H1 (cell line): Measurements from ENCODE around the gene MYO3A. TPM values are rescaled to one million over a fixed set of nuclear protein-coding genes. Genes with fewer than 3 reads are reported as not detected.

Source experiments
- CHD7 ChIP-seq: fragments of 300-600 bp; sonication (generic); IDR thresholded peaks from 2 replicates; pipeline ENCODE4 v1.7.1; 2012; ENCODE audit warnings: low read length, moderate library complexity, mild to moderate bottlenecking, inconsistent platforms; ENCODE audit not compliant: insufficient replicate concordance
- EGR1 ChIP-seq: IDR thresholded peaks from 2 replicates; pipeline ENCODE4 v1.6.1; 2011; ENCODE audit warnings: low read depth, low read length, borderline replicate concordance
- EZH2 ChIP-seq: fragments of 200-600 bp; sonication (generic); IDR thresholded peaks from 2 replicates; pipeline ENCODE4 v1.7.1; 2012; ENCODE audit warnings: low read depth, mild to moderate bottlenecking, moderate library complexity, low read length, inconsistent platforms; ENCODE audit not compliant: severe bottlenecking
- FOSL1 ChIP-seq: IDR thresholded peaks from 2 replicates; pipeline ENCODE4 v1.6.1; 2011; ENCODE audit warnings: mild to moderate bottlenecking, low read depth, low read length, moderate library complexity; ENCODE audit not compliant: insufficient read depth
- HDAC6 ChIP-seq: IDR thresholded peaks from one replicate; pipeline ENCODE4 v1.7.1; 2012; ENCODE audit warnings: low read depth, mild to moderate bottlenecking, inconsistent platforms, low read length, moderate library complexity
- KDM4A ChIP-seq: IDR thresholded peaks from one replicate; pipeline ENCODE4 v1.7.1; 2012; ENCODE audit warnings: low read depth, mild to moderate bottlenecking, moderate library complexity, low read length, inconsistent platforms; ENCODE audit not compliant: severe bottlenecking
- POU5F1 ChIP-seq: IDR thresholded peaks from 2 replicates; pipeline ENCODE4 v1.6.1; 2011; ENCODE audit warnings: low read depth, mild to moderate bottlenecking, low read length, moderate library complexity
- RXRA ChIP-seq: IDR thresholded peaks from 2 replicates; pipeline ENCODE4 v1.6.1; 2011; ENCODE audit warnings: low read depth, mild to moderate bottlenecking, low read length, moderate library complexity; ENCODE audit not compliant: insufficient read depth
- SAP30 ChIP-seq: fragments of 300-600 bp; sonication (generic); IDR thresholded peaks from 2 replicates; pipeline ENCODE4 v1.7.1; 2012; ENCODE audit warnings: low read length, moderate library complexity, mild to moderate bottlenecking, inconsistent platforms; ENCODE audit not compliant: insufficient read depth, insufficient replicate concordance
- SIN3A ChIP-seq, 2 experiments: IDR thresholded peaks in 1 of 2; conservative IDR thresholded peaks in 1 of 2; 2 replicates each; pipeline ENCODE4 v1.6.1; 2011 to 2012; ENCODE audit warnings: low read length in 2 of 2, improper control_type of control experiment in 1 of 2, low read depth in 1 of 2, mild to moderate bottlenecking in 1 of 2
- YY1 ChIP-seq: IDR thresholded peaks from 2 replicates; pipeline ENCODE4 v1.6.1; 2011; ENCODE audit warnings: low read depth, mild to moderate bottlenecking, low read length
- ZNF274 ChIP-seq: IDR thresholded peaks from 2 replicates; pipeline ENCODE4 v1.7.0; 2012; ENCODE audit warnings: low read length, borderline replicate concordance; ENCODE audit errors: extremely low read depth
- polyA plus RNA-seq, 7 experiments: library from polyadenylated mRNA; depleted of rRNA in 3 of 7; stranded (reverse) in 5 of 7; unstranded in 2 of 7; fragments of >200 nt in 5 of 7; fragments of 200-250 nt in 2 of 7; gene quantifications; 1 replicate in 5 of 7; 2 replicates in 1 of 7; 4 replicates in 1 of 7; pipeline versions ENCODE4 v1.2.1 to v1.2.3, GENCODE V29; 2011 to 2013; ENCODE audit warnings: missing spikeins in 2 of 7, mixed read lengths in 2 of 7
- total RNA-seq: library from RNA; stranded (reverse); fragmentation: NEBNext Ultra II Directional; extraction: Animal tissue kit (Norgen Biotek cat#: 25700); gene quantifications from 2 replicates; pipeline ENCODE4 v1.2.1, GENCODE V29; 2021

Gene MYO3A
- total and polyA plus RNA-seq, 2 of the 8 experiments (the other 6 are each of a cell fraction or from before 2014, with no cell fraction given), result 3.9 to 5.3 TPM

GRCh38 chr10:26138613-26139012 lies 204.6 kb downstream of the MYO3A start (continued):
- no peak for TF ChIP-seq CHD7
- no peak for TF ChIP-seq RXRA
- no peak for TF ChIP-seq ZNF274
- TF ChIP-seq EGR1, result no peak
- TF ChIP-seq SIN3A (conservative IDR thresholded peaks at IDR 0.05 in 1 of 2, IDR thresholded peaks at IDR 0.05 in 1 of 2; ENCODE audit: low read depth in 1 of 2, low read length in 2 of 2), result no peak
- no peak for TF ChIP-seq FOSL1
- TF ChIP-seq HDAC6, result no peak
- TF ChIP-seq POU5F1, result no peak
- no peak for TF ChIP-seq YY1
- TF ChIP-seq EZH2, result no peak
- TF ChIP-seq KDM4A, result no peak
- no peak for TF ChIP-seq SAP30
